Fibroblast of lung (primary cell): ENCODE data around the gene TNFRSF19. TPM values are rescaled to one million over a fixed set of nuclear protein-coding genes. Genes with fewer than 3 reads are reported as not detected.

Source experiments
- DNase-seq, 2 donors: peaks; one replicate each; pipeline versions ENCODE4 v3.0.0 to v3.0.0-alpha.2; 2010; ENCODE audit warnings: low read depth in 2 of 2
- H2AFZ ChIP-seq: 2 replicates; pipeline ENCODE4 v1.5.1; 2012; ENCODE audit warnings: low read length, control low read depth, inconsistent platforms
- H3K27ac ChIP-seq: 2 replicates; pipeline ENCODE4 v1.5.1; 2011; ENCODE audit warnings: low read length, control low read depth; ENCODE audit not compliant: insufficient read depth
- H3K27me3 ChIP-seq: 2 replicates; pipeline ENCODE4 v1.5.1; 2011; ENCODE audit warnings: mild to moderate bottlenecking, low read length; ENCODE audit not compliant: control insufficient read depth, insufficient read depth
- H3K36me3 ChIP-seq: 2 replicates; pipeline ENCODE4 v1.5.1; 2011; ENCODE audit warnings: low read length; ENCODE audit not compliant: control insufficient read depth, insufficient read depth
- H3K4me1 ChIP-seq: 2 replicates; pipeline ENCODE4 v1.5.1; 2011; ENCODE audit warnings: low read length; ENCODE audit not compliant: control insufficient read depth, insufficient read depth; ENCODE audit errors: extremely low read depth
- H3K4me2 ChIP-seq: 2 replicates; pipeline ENCODE4 v1.5.1; 2011; ENCODE audit warnings: low read length, control low read depth; ENCODE audit not compliant: insufficient read depth; ENCODE audit errors: extremely low read depth
- H3K4me3 ChIP-seq, 4 experiments: fragments of 200-600 bp in 1 of 4; sonication (generic) in 1 of 4; replicated peaks in 1 of 4; 2 replicates each; pipeline ENCODE4 v1.5.1; 2011 to 2016; ENCODE audit warnings: low read length in 4 of 4, low read depth in 3 of 4, mild to moderate bottlenecking in 3 of 4, control low read depth in 2 of 4, inconsistent platforms in 1 of 4, mixed read lengths in 1 of 4; ENCODE audit not compliant: insufficient read depth in 1 of 4; ENCODE audit errors: control extremely low read depth in 1 of 4
- H3K79me2 ChIP-seq: 2 replicates; pipeline ENCODE4 v1.5.1; 2012; ENCODE audit warnings: mild to moderate bottlenecking, low read length, inconsistent platforms; ENCODE audit not compliant: control insufficient read depth, insufficient read depth
- H3K9ac ChIP-seq: 2 replicates; pipeline ENCODE4 v1.5.1; 2011; ENCODE audit warnings: mild to moderate bottlenecking, low read length, control low read depth; ENCODE audit not compliant: insufficient read depth
- H3K9me3 ChIP-seq: 2 replicates; pipeline ENCODE4 v1.5.1; 2012; ENCODE audit warnings: low read depth, low read length; ENCODE audit not compliant: control insufficient read depth, insufficient read depth
- H4K20me1 ChIP-seq: 2 replicates; pipeline ENCODE4 v1.5.1; 2011; ENCODE audit warnings: low read length; ENCODE audit not compliant: control insufficient read depth, insufficient read depth; ENCODE audit errors: extremely low read depth
- CTCF ChIP-seq, 2 donors: IDR thresholded peaks in 1 of 2; conservative IDR thresholded peaks in 1 of 2; 1 replicate in 1 of 2; 2 replicates in 1 of 2; pipeline ENCODE4 v1.5.1; 2011 to 2012; ENCODE audit warnings: low read length in 2 of 2, control low read depth in 1 of 2, inconsistent platforms in 1 of 2, low read depth in 1 of 2, mild to moderate bottlenecking in 1 of 2
- EZH2 ChIP-seq: IDR thresholded peaks from 2 replicates; pipeline ENCODE4 v1.5.1; 2012; ENCODE audit warnings: low read length, control low read depth, mild to moderate bottlenecking; ENCODE audit errors: missing control alignments
- polyA plus RNA-seq, 2 donors: library from polyadenylated mRNA; depleted of rRNA in 1 of 2; stranded (reverse) in 1 of 2; unstranded in 1 of 2; fragments of >200 nt; gene quantifications; 2 replicates each; pipeline ENCODE4 v1.2.1, GENCODE V29; 2011 to 2012; ENCODE audit warnings: missing spikeins in 1 of 2
- total RNA-seq: library from RNA; depleted of rRNA; stranded (reverse); fragments of >200 nt; gene quantifications from 2 replicates; pipeline ENCODE4 v1.2.1, GENCODE V29; 2014

The TNFRSF19 gene
- total and polyA plus RNA-seq, 2 donors (not counting 1 experiment from before 2014, with no cell fraction given) = 260 to 330 TPM

- Histone ChIP-seq H3K36me3 (no peaks in the 10 kb centered on the region), H3K4me3 (no peak overlapping the region), H3K27ac (no peak overlapping the region), H3K79me2 (no peaks in the 10 kb centered on the region), H2AFZ (no peak overlapping the region), H4K20me1 (no peaks in the 10 kb centered on the region), H3K4me1 (no peaks in the 10 kb centered on the region), H3K4me2 (no peak overlapping the region), H3K27me3 (no peaks in the 10 kb centered on the region), H3K9ac (no peak overlapping the region), H3K9me3 (no peaks in the 10 kb centered on the region)
- no peak for TF ChIP-seq EZH2
- TF ChIP-seq CTCF (conservative IDR thresholded peaks at IDR 0.05 in 1 of 2, IDR thresholded peaks at IDR 0.05 in 1 of 2; ENCODE audit: low read depth in 1 of 2, low read length in 2 of 2) = no peak
- no peak for DNase-seq
Observed at GRCh38 chr13:23683084-23683483, 112.9 kb downstream of the TNFRSF19 start.

GRCh38 chr13:23684647-23685046 is 114.4 kb downstream of the TNFRSF19 start:
- Histone ChIP-seq H3K36me3 (no peaks in the 10 kb centered on the region), H3K9ac (no peak overlapping the region), H3K4me2 (no peak overlapping the region), H2AFZ (no peak overlapping the region), H3K4me1 (no peaks in the 10 kb centered on the region), H3K27me3 (no peaks in the 10 kb centered on the region), H3K27ac (no peak overlapping the region), H4K20me1 (no peaks in the 10 kb centered on the region), H3K9me3 (no peaks in the 10 kb centered on the region), H3K4me3 (no peak overlapping the region), H3K79me2 (no peaks in the 10 kb centered on the region)
- no peak for DNase-seq
- TF ChIP-seq CTCF (conservative IDR thresholded peaks at IDR 0.05 in 1 of 2, IDR thresholded peaks at IDR 0.05 in 1 of 2; ENCODE audit: low read depth in 1 of 2, low read length in 2 of 2) = no peak
- TF ChIP-seq EZH2 = no peak

GRCh38 chr13:23685416-23685815 is 115.2 kb downstream of the TNFRSF19 start:
- H3K4me3 ChIP-seq = no peak overlapping the region

More at GRCh38 chr13:23685416-23685815, 115.2 kb downstream of the TNFRSF19 start:
- Histone ChIP-seq H2AFZ (no peak overlapping the region), H3K4me2 (no peak overlapping the region), H3K27me3 (no peaks in the 10 kb centered on the region), H3K27ac (no peak overlapping the region), H3K79me2 (no peaks in the 10 kb centered on the region), H3K4me1 (no peaks in the 10 kb centered on the region), H3K9me3 (no peaks in the 10 kb centered on the region), H3K36me3 (no peaks in the 10 kb centered on the region), H3K9ac (no peak overlapping the region), H4K20me1 (no peaks in the 10 kb centered on the region)
- DNase-seq = no peak
- TF ChIP-seq EZH2 (no peak), CTCF (conservative IDR thresholded peaks at IDR 0.05 in 1 of 2, IDR thresholded peaks at IDR 0.05 in 1 of 2; ENCODE audit: low read depth in 1 of 2, low read length in 2 of 2) (no peak)
